Activated T-cell treated with anti-CD3 and anti-CD28 coated beads, Interleukin-2, amount 50 U/mL, for 24 hours (primary cell): ENCODE measurements around the gene DHX30.

Experiments
- DNase-seq: peaks from one replicate; pipeline ENCODE4 v3.0.0-alpha.2; 2020
- H3K27ac Mint-ChIP-seq: 2 replicates; pipeline ENCODE4 v1.8.0; 2020; ENCODE audit warnings: mild to moderate bottlenecking, mixed read lengths
- H3K27me3 Mint-ChIP-seq: 2 replicates; pipeline ENCODE4 v1.8.0; 2020; ENCODE audit warnings: mixed read lengths
- H3K36me3 Mint-ChIP-seq: 2 replicates; pipeline ENCODE4 v1.8.0; 2020; ENCODE audit warnings: low read depth, mixed read lengths
- H3K4me1 Mint-ChIP-seq: 2 replicates; pipeline ENCODE4 v1.8.0; 2020; ENCODE audit warnings: low read depth, mixed read lengths
- H3K4me3 Mint-ChIP-seq: 2 replicates; pipeline ENCODE4 v1.8.0; 2020; ENCODE audit warnings: mild to moderate bottlenecking, moderate library complexity, mixed read lengths
- H3K9me3 Mint-ChIP-seq: 2 replicates; pipeline ENCODE4 v1.8.0; 2020; ENCODE audit warnings: mixed read lengths

DHX30 gene

GRCh38 chr3:47854267-47854666 is 51.3 kb downstream of the DHX30 start:
- H3K4me3 Mint-ChIP-seq: no peak overlapping the region
- H3K27ac Mint-ChIP-seq: no peak overlapping the region
- peaks cover 73% of the 10 kb centered on the region for H3K36me3 Mint-ChIP-seq
- DNase-seq: no peak
- H3K9me3 Mint-ChIP-seq: no peaks in the 10 kb centered on the region
- H3K27me3 Mint-ChIP-seq: no peaks in the 10 kb centered on the region
- no peaks in the 10 kb centered on the region for H3K4me1 Mint-ChIP-seq

- no peaks in the 10 kb centered on the region for H3K9me3 Mint-ChIP-seq
- H3K36me3 Mint-ChIP-seq: peaks cover 72% of the 10 kb centered on the region
- H3K27me3 Mint-ChIP-seq: no peaks in the 10 kb centered on the region
- H3K4me3 Mint-ChIP-seq: no peak overlapping the region
- DNase-seq: no peak
- peak overlapping the region; percentile 66 for H3K27ac Mint-ChIP-seq
- H3K4me1 Mint-ChIP-seq: no peaks in the 10 kb centered on the region
Measured at GRCh38 chr3:47854720-47855455, 52.0 kb downstream of the DHX30 start.

- Mint-ChIP-seq H3K27ac (peak overlapping the region; percentile 66), H3K4me1 (no peaks in the 10 kb centered on the region), H3K9me3 (no peaks in the 10 kb centered on the region), H3K36me3 (peaks cover 70% of the 10 kb centered on the region), H3K27me3 (no peaks in the 10 kb centered on the region), H3K4me3 (no peak overlapping the region)
- no peak for DNase-seq
Measured at GRCh38 chr3:47855461-47856383, 52.8 kb downstream of the DHX30 start.

DNA sequence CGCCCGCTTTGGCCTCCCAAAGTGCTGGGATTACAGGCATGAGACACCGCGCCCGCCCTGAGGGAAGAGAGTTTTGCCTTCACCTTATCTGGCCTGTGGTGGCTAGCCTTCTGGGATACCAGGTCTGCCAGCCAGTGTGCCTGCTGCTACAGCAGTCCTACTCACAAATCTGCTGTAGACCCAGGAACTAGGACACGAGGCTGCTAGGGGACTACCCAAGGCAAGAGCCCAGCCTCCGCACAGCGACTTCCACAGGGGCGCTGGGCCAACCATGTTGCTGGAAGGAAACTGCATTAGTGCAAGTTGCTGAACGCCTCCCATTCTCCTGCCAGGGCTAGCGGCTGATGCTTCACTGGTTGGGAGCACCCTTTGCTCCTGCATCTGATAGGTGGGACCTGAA is 53.7 kb downstream of the DHX30 start:
- H3K27ac Mint-ChIP-seq: peak overlapping the region; percentile 30
- H3K9me3 Mint-ChIP-seq: no peaks in the 10 kb centered on the region
- peaks cover 62% of the 10 kb centered on the region for H3K36me3 Mint-ChIP-seq

GRCh38 chr3:47857151-47857550 is 54.2 kb downstream of the DHX30 start:
- DNase-seq: no peak
- Mint-ChIP-seq H3K4me3 (no peak overlapping the region), H3K27ac (peak overlapping the region; percentile 30), H3K4me1 (no peaks in the 10 kb centered on the region), H3K36me3 (peaks cover 57% of the 10 kb centered on the region), H3K9me3 (no peaks in the 10 kb centered on the region), H3K27me3 (no peaks in the 10 kb centered on the region)

More for the DNA sequence above, 53.7 kb downstream of the DHX30 start:
- no peak for DNase-seq
- H3K4me1 Mint-ChIP-seq: no peaks in the 10 kb centered on the region
- no peaks in the 10 kb centered on the region for H3K27me3 Mint-ChIP-seq
- H3K4me3 Mint-ChIP-seq: no peak overlapping the region

DNA sequence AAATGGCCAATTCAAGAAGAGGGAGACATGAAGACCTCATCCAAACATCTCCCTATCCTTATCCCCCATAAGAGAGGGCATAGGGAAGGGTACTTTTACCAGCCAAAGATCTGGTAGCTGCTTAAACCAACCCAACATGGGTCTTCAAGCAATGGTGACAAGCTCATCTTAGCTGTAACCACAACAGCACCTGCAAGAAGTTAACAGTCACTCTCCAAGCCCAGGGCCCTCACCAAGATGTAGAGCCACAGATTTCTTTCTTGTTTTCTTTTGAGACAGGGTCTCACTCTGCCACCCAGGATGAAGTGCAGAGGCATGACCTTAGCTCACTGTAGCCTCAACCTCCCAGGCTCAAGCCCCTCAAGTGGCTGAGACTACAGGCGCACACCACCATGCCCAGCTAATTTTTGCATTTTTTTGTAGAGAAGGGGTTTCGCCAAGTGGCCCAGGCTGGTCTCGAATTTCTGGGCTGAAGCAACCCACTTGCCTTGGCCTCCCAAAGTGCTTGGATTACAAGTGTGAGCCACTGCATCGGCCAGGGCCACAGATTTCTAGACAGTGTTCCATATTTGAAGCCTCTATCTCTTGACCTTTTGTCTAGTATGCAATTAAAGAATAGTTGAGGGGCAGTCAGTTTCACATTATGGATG is 57.1 kb downstream of the DHX30 start:
- Mint-ChIP-seq H3K4me3 (no peak overlapping the region), H3K9me3 (no peaks in the 10 kb centered on the region), H3K36me3 (peaks cover 49% of the 10 kb centered on the region), H3K27me3 (no peaks in the 10 kb centered on the region), H3K4me1 (no peaks in the 10 kb centered on the region), H3K27ac (peak overlapping the region; percentile 1)
- DNase-seq: no peak

- Mint-ChIP-seq H3K36me3 (peaks cover 59% of the 10 kb centered on the region), H3K27ac (peak overlapping the region; percentile 10), H3K4me1 (no peaks in the 10 kb centered on the region), H3K27me3 (no peaks in the 10 kb centered on the region), H3K9me3 (no peaks in the 10 kb centered on the region), H3K4me3 (no peak overlapping the region)
- DNase-seq: no peak
Measured at GRCh38 chr3:47863391-47864128, 60.6 kb downstream of the DHX30 start.

- no peak for DNase-seq
- Mint-ChIP-seq H3K36me3 (peaks cover 66% of the 10 kb centered on the region), H3K4me1 (no peaks in the 10 kb centered on the region), H3K4me3 (no peak overlapping the region), H3K27ac (peak overlapping the region; percentile 76), H3K27me3 (no peaks in the 10 kb centered on the region), H3K9me3 (no peaks in the 10 kb centered on the region)
Measured at GRCh38 chr3:47865192-47865591, 62.3 kb downstream of the DHX30 start.

GRCh38 chr3:47867451-47868044 is 64.6 kb downstream of the DHX30 start:
- DNase-seq: no peak
- no peak overlapping the region for H3K27ac Mint-ChIP-seq
- H3K4me1 Mint-ChIP-seq: no peaks in the 10 kb centered on the region
- no peak overlapping the region for H3K4me3 Mint-ChIP-seq
- H3K9me3 Mint-ChIP-seq: no peaks in the 10 kb centered on the region
- no peaks in the 10 kb centered on the region for H3K27me3 Mint-ChIP-seq
- peaks cover 81% of the 10 kb centered on the region for H3K36me3 Mint-ChIP-seq

- no peak for DNase-seq
- H3K4me3 Mint-ChIP-seq: no peak overlapping the region
- no peaks in the 10 kb centered on the region for H3K9me3 Mint-ChIP-seq
- no peak overlapping the region for H3K27ac Mint-ChIP-seq
- H3K36me3 Mint-ChIP-seq: peaks cover 81% of the 10 kb centered on the region
- H3K4me1 Mint-ChIP-seq: no peaks in the 10 kb centered on the region
- no peaks in the 10 kb centered on the region for H3K27me3 Mint-ChIP-seq
Measured at GRCh38 chr3:47868306-47868705, 65.4 kb downstream of the DHX30 start.

DNA sequence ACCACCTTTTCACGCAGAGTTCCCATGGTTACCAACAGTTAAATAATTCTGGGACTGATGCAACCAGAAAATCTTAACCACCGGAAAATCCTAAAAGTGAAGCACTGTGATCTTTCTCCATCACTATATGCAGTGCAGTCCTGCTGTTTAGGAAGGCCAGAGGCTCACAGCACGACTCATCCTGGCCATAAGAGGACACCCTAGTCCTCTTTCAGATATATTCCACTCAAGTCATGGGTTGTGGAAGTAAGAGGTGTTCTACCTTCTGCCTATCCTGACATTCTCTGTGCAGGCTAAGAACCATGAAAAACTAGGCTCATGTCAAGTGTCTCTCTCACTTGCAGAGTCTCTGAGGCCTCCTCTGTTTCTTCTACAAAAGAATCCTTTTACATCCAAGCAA is 67.2 kb downstream of the DHX30 start:
- no peaks in the 10 kb centered on the region for H3K4me1 Mint-ChIP-seq
- peaks cover 83% of the 10 kb centered on the region for H3K36me3 Mint-ChIP-seq
- H3K4me3 Mint-ChIP-seq: no peak overlapping the region
- H3K9me3 Mint-ChIP-seq: no peaks in the 10 kb centered on the region
- no peak for DNase-seq
- H3K27me3 Mint-ChIP-seq: no peaks in the 10 kb centered on the region
- no peak overlapping the region for H3K27ac Mint-ChIP-seq

GRCh38 chr3:47870702-47871260 is 67.8 kb downstream of the DHX30 start:
- DNase-seq: no peak
- no peaks in the 10 kb centered on the region for H3K4me1 Mint-ChIP-seq
- peaks cover 83% of the 10 kb centered on the region for H3K36me3 Mint-ChIP-seq
- H3K27ac Mint-ChIP-seq: no peak overlapping the region
- H3K4me3 Mint-ChIP-seq: no peak overlapping the region
- no peaks in the 10 kb centered on the region for H3K9me3 Mint-ChIP-seq
- no peaks in the 10 kb centered on the region for H3K27me3 Mint-ChIP-seq

- H3K27me3 Mint-ChIP-seq: no peaks in the 10 kb centered on the region
- H3K9me3 Mint-ChIP-seq: no peaks in the 10 kb centered on the region
- H3K4me1 Mint-ChIP-seq: no peaks in the 10 kb centered on the region
- H3K27ac Mint-ChIP-seq: no peak overlapping the region
- peaks cover 79% of the 10 kb centered on the region for H3K36me3 Mint-ChIP-seq
- no peak overlapping the region for H3K4me3 Mint-ChIP-seq
- no peak for DNase-seq
Measured at GRCh38 chr3:47871389-47871788, 68.5 kb downstream of the DHX30 start.
